HepG2 (cell line): ENCODE results near the gene HCFC1. TPM values are rescaled to one million over a fixed set of nuclear protein-coding genes. Genes with fewer than 3 reads are reported as not detected.

Experiments
- DMAP1 ChIP-seq: IDR thresholded peaks from 2 replicates; pipeline ENCODE4 v1.6.1; 2016
- ISX ChIP-seq: sonication (generic); formaldehyde crosslinking; conservative IDR thresholded peaks from 2 replicates; pipeline ENCODE4 v1.5.0; 2020; ENCODE audit warnings: missing genetic modification reagents
- NR2F1 ChIP-seq, 2 experiments: fragments of 450-650 bp in 1 of 2; formaldehyde crosslinking in 1 of 2; IDR thresholded peaks; 2 replicates each; pipeline versions ENCODE4 v1.5.0 to v1.6.1; 2016 to 2020; ENCODE audit warnings: mild to moderate bottlenecking in 1 of 2, missing compliant biosample characterization in 1 of 2, missing genetic modification reagents in 1 of 2, moderate library complexity in 1 of 2
- PRDM4 ChIP-seq: sonication (generic); formaldehyde crosslinking; IDR thresholded peaks from 2 replicates; pipeline ENCODE4 v1.9.0; 2021; ENCODE audit warnings: missing genetic modification reagents, borderline replicate concordance
- SCMH1 ChIP-seq: sonication (generic); formaldehyde crosslinking; IDR thresholded peaks from 2 replicates; pipeline ENCODE4 v1.9.0; 2021; ENCODE audit warnings: missing genetic modification reagents, mild to moderate bottlenecking, borderline replicate concordance
- SOX6 ChIP-seq, 2 experiments: fragments of 450-650 bp in 1 of 2; sonication (generic) in 1 of 2; formaldehyde crosslinking in 1 of 2; IDR thresholded peaks; 2 replicates each; pipeline versions ENCODE4 v1.4.0 to v1.6.1; 2017 to 2020; ENCODE audit warnings: antibody characterized with exemption in 1 of 2, mild to moderate bottlenecking in 1 of 2, missing genetic modification reagents in 1 of 2
- TERF1 ChIP-seq: sonication (generic); formaldehyde crosslinking; IDR thresholded peaks from 2 replicates; pipeline ENCODE4 v1.8.0; 2022; ENCODE audit warnings: mild to moderate bottlenecking, missing genetic modification reagents, moderate library complexity
- XRCC5 ChIP-seq: fragments of 200-400 bp; formaldehyde crosslinking; optimal IDR thresholded peaks from 2 replicates; pipeline ENCODE3; 2017; ENCODE audit warnings: mild to moderate bottlenecking, low read length
- ZBTB33 ChIP-seq: sonication (generic); formaldehyde crosslinking; IDR thresholded peaks from 2 replicates; pipeline ENCODE4 v1.4.0; 2020; ENCODE audit warnings: missing genetic modification reagents
- ZBTB4 ChIP-seq: sonication (generic); formaldehyde crosslinking; IDR thresholded peaks from 2 replicates; pipeline ENCODE4 v1.4.0; 2020; ENCODE audit warnings: missing genetic modification reagents, mild to moderate bottlenecking, borderline replicate concordance
- ZMAT3 ChIP-seq: sonication (generic); formaldehyde crosslinking; conservative IDR thresholded peaks from 2 replicates; pipeline ENCODE4 v1.7.0; 2021; ENCODE audit warnings: missing genetic modification reagents
- ZNF124 ChIP-seq: sonication (generic); formaldehyde crosslinking; IDR thresholded peaks from 2 replicates; pipeline ENCODE4 v1.4.0; 2020; ENCODE audit warnings: missing genetic modification reagents
- ZNF33B ChIP-seq: sonication (generic); formaldehyde crosslinking; IDR thresholded peaks from 2 replicates; pipeline ENCODE4 v1.5.1; 2020; ENCODE audit warnings: mild to moderate bottlenecking, missing genetic modification reagents
- ZNF468 ChIP-seq: sonication (generic); formaldehyde crosslinking; IDR thresholded peaks from 2 replicates; pipeline ENCODE4 v1.8.0; 2022; ENCODE audit warnings: mild to moderate bottlenecking, moderate library complexity, missing genetic modification reagents
- ZNF563 ChIP-seq: sonication (generic); formaldehyde crosslinking; IDR thresholded peaks from 2 replicates; pipeline ENCODE4 v1.8.0; 2022; ENCODE audit warnings: mild to moderate bottlenecking, moderate library complexity, missing genetic modification reagents
- ZNF749 ChIP-seq: sonication (generic); formaldehyde crosslinking; IDR thresholded peaks from 2 replicates; pipeline ENCODE4 v1.8.0; 2022; ENCODE audit warnings: mild to moderate bottlenecking, missing genetic modification reagents, moderate library complexity, borderline replicate concordance
- polyA plus RNA-seq, 8 experiments: library from polyadenylated mRNA; depleted of rRNA in 3 of 8; stranded (reverse) in 7 of 8; unstranded in 1 of 8; fragments of >200 nt; fragmentation: Illumina TruSeq in 4 of 8; extraction: Trizol in 4 of 8; gene quantifications; 2 replicates each; pipeline versions ENCODE4 v1.2.1 to v1.2.3, GENCODE V29; 2011 to 2016; ENCODE audit warnings: low read depth in 4 of 8, missing spikeins in 1 of 8, mixed read lengths in 1 of 8; ENCODE audit not compliant: insufficient read depth in 1 of 8
- total RNA-seq, 5 experiments: library from RNA; depleted of rRNA; stranded (reverse); fragments of >200 nt; fragmentation: Illumina TruSeq; extraction: Trizol; gene quantifications; 2 replicates each; pipeline ENCODE4 v1.2.3, GENCODE V29; 2016; ENCODE audit warnings: low read depth in 1 of 5

Gene HCFC1
- total and polyA plus RNA-seq, 2 of the 13 experiments (the other 11 are each of a cell fraction or from before 2014, with no cell fraction given) = 5.8 to 17.8 TPM

- TF ChIP-seq ZBTB4 (CRISPR knock-in tag) (peak; percentile 45; the same call in 1 of the 2 replicates), SOX6 (IDR thresholded peaks at IDR 0.05) (no peak), SOX6 (CRISPR knock-in tag; IDR thresholded peaks at IDR 0.05) (peak; percentile 64), ZNF468 (CRISPR knock-in tag) (no peak), ZNF563 (CRISPR knock-in tag) (no peak), XRCC5 (no peak), ZBTB33 (CRISPR knock-in tag) (no peak), ZMAT3 (CRISPR knock-in tag) (0 out of 2 replicates have a peak, but pooled peaks have one; percentile 35), ZNF33B (CRISPR knock-in tag) (no peak), PRDM4 (CRISPR knock-in tag) (no peak), NR2F1 (CRISPR knock-in tag; IDR thresholded peaks at IDR 0.05) (peak; percentile 65 to 66; a peak in 3 of 4 replicates), TERF1 (CRISPR knock-in tag) (no peak), SCMH1 (CRISPR knock-in tag) (no peak), ZNF749 (CRISPR knock-in tag) (no peak), ZNF124 (CRISPR knock-in tag) (no peak), ISX (CRISPR knock-in tag) (no peak), DMAP1 (CRISPR knock-in tag) (no peak)
Observed at GRCh38 chrX:153948002-153948466, 23.6 kb downstream of the HCFC1 start (continued).
